OCI-LY3 (cell line): ENCODE measurements around the gene GMFB.

ENCODE experiments used
- H2AFZ ChIP-seq: fragments of 200-600, 300-600 bp; shearing (Covaris generic); 2 replicates; pipeline ENCODE4 v1.6.0; 2014; ENCODE audit warnings: antibody characterized with exemption, low read depth, low read length
- H3K27ac ChIP-seq: fragments of 200-600, 300-600 bp; sonication (generic); 2 replicates; pipeline ENCODE4 v1.5.1; 2014; ENCODE audit warnings: mild to moderate bottlenecking, low read length, moderate library complexity, mixed read lengths
- H3K27me3 ChIP-seq: fragments of 200-600, 300-600 bp; sonication (generic); 2 replicates; pipeline ENCODE4 v1.6.1; 2014; ENCODE audit warnings: low read depth, low read length, mixed read lengths
- H3K36me3 ChIP-seq: fragments of 200-600, 300-600 bp; sonication (generic); replicated peaks from 2 replicates; pipeline ENCODE3; 2014; ENCODE audit warnings: low read depth, low read length, mixed read lengths
- H3K4me1 ChIP-seq: fragments of 300-600, 200-600 bp; sonication (generic); 2 replicates; pipeline ENCODE4 v1.6.1; 2014; ENCODE audit warnings: low read length, mixed read lengths
- H3K4me2 ChIP-seq: fragments of 200-600, 300-600 bp; sonication (generic); 2 replicates; pipeline ENCODE4 v1.6.1; 2014; ENCODE audit warnings: low read length, mixed read lengths
- H3K4me3 ChIP-seq: fragments of 300-600, 200-600 bp; sonication (generic); 2 replicates; pipeline ENCODE4 v1.5.1; 2014; ENCODE audit warnings: antibody characterized with exemption, mild to moderate bottlenecking, low read length, moderate library complexity
- H3K79me2 ChIP-seq: fragments of 300-600, 200-600 bp; shearing (Covaris generic); 2 replicates; pipeline ENCODE4 v1.6.1; 2014; ENCODE audit warnings: mild to moderate bottlenecking, low read length, mixed read lengths
- H3K9ac ChIP-seq: fragments of 300-600, 200-600 bp; shearing (Covaris generic); 2 replicates; pipeline ENCODE4 v1.6.0; 2014; ENCODE audit warnings: mild to moderate bottlenecking, low read length, moderate library complexity
- H3K9me3 ChIP-seq: fragments of 200-600, 300-600 bp; shearing (Covaris generic); 2 replicates; pipeline ENCODE4 v1.6.1; 2014; ENCODE audit warnings: low read length, mixed read lengths; ENCODE audit not compliant: insufficient read depth
- H4K20me1 ChIP-seq: fragments of 200-600, 300-600 bp; sonication (generic); 2 replicates; pipeline ENCODE4 v1.6.1; 2016; ENCODE audit warnings: low read length, mixed read lengths; ENCODE audit not compliant: insufficient read depth
- CTCF ChIP-seq: fragments of 200-600, 300-600 bp; sonication (generic); IDR thresholded peaks from 2 replicates; pipeline ENCODE4 v1.5.1; 2014; ENCODE audit warnings: antibody characterized with exemption, low read length, low read depth
- EZH2phosphoT487 ChIP-seq: fragments of 200-600 bp; shearing (Covaris generic); IDR thresholded peaks from 2 replicates; pipeline ENCODE4 v1.6.1; 2018; ENCODE audit warnings: antibody characterized with exemption, mixed run types, low read depth

GMFB gene

DNA sequence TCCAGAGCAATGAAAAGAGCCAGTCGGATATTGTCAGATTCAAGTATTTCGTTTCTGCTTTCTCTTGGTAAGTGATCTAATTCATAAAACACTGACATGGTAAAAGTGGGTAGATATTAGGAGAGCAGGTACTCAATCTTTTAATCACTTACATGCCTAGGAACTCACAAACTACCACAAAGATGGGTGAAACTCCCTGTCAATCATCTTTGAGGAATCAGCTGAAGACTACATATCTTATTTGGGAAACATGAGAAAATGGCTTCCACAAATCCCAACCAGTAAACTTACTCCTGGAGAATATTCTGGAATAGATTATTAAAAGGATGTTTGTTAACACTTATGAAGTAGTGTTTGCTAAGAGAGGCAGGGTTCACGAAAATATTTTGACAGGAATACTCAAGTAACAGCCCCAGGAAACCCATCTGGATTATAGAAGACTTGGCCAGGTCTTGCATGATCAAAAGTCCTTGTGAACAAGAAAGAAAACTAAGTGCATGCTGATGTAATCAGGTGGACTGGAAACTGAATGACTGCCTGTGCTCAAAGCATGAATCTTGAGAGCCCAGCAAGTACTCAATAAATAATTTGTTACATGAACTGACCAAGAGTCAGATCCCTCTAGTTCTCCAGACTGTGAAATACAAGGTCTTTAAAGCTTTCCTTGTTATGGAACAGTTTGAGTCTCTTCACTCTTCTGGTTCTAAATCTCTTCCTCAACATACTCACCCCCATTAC is 63.1 kb downstream of the GMFB start:
- no peaks in the 10 kb centered on the region for H3K27me3 ChIP-seq
- no peak for TF ChIP-seq CTCF
- no peak for TF ChIP-seq EZH2phosphoT487
- peaks cover 3% of the 10 kb centered on the region for H3K4me1 ChIP-seq
- no peak overlapping the region for H3K4me3 ChIP-seq
- no peak overlapping the region for H3K4me2 ChIP-seq
- peaks cover 56% of the 10 kb centered on the region for H3K36me3 ChIP-seq
- no peaks in the 10 kb centered on the region for H3K9me3 ChIP-seq
- no peak overlapping the region for H2AFZ ChIP-seq
- no peaks in the 10 kb centered on the region; the same call in 1 of the 2 replicates for H4K20me1 ChIP-seq
- no peak overlapping the region for H3K9ac ChIP-seq
- peaks cover 6% of the 10 kb centered on the region; the same call in 1 of the 2 replicates for H3K79me2 ChIP-seq
- H3K27ac ChIP-seq = no peak overlapping the region

DNA sequence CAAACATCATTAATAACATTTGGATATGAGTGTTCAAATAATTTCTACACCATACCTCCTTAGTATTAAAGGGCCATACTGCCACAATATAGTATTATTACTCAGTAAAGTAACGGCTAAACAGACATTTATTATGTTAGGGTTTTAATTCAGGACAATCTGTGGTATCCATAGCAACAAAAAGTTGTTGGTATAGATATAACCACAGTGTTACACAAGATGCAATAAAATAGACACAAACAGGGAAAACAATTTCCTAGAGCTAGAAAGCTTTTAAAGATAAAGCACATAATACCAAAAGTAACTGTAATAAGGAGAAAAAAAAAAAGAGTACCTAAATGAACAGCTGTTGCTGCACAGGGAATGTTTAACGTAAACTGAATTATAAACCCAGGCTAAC is 63.7 kb downstream of the GMFB start:
- peaks cover 9% of the 10 kb centered on the region for H3K4me1 ChIP-seq
- no peak overlapping the region for H3K4me3 ChIP-seq
- no peak overlapping the region for H3K9ac ChIP-seq
- no peaks in the 10 kb centered on the region; the same call in 1 of the 2 replicates for H4K20me1 ChIP-seq
- peaks cover 3% of the 10 kb centered on the region; the same call in 1 of the 2 replicates for H3K79me2 ChIP-seq
- H3K4me2 ChIP-seq = no peak overlapping the region
- TF ChIP-seq CTCF (no peak), EZH2phosphoT487 (no peak)
- H3K36me3 ChIP-seq = peaks cover 58% of the 10 kb centered on the region
- H3K27me3 ChIP-seq = no peaks in the 10 kb centered on the region
- H3K9me3 ChIP-seq = no peaks in the 10 kb centered on the region
- H3K27ac ChIP-seq = no peak overlapping the region
- H2AFZ ChIP-seq = no peak overlapping the region
